ENCODE measurements around the gene PLXNA2. TPM values are rescaled to one million over a fixed set of nuclear protein-coding genes. Genes with fewer than 3 reads are reported as not detected.

Gene PLXNA2
- total and polyA plus RNA-seq, 2 of the 4 experiments (the other 2 are of a cell fraction), result 0.72 to 1.1 TPM

DNA sequence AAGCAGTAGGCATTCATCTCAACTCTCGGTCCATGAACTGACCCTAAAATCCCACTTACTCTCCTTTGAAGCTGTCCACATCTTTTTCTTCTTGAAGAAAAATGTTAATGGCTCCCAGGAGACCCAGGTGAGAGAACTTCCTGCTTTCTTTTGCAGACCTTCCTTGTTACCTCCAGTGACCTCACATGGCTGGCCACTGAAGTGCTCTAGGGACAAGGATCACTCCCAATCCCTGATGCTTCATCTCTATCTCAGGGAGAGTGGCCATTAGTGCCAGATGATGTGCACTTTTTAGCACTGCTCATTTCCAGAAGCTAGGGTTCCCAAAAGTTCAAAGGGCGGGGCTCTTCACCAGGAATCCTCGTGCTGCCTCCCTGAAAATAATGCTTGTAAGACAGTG, 16.2 kb downstream of the PLXNA2 start:
- ChIA-PET CTCF (no interaction called here), POLR2A (ENCODE audit: unreplicated experiment) (no interaction called here)
- Histone ChIP-seq H3K27me3 (ENCODE audit: control insufficient read depth, insufficient read depth, low read length) (no peaks in the 10 kb centered on the region), H4K91ac (ENCODE audit: insufficient read depth, low read depth, low read length) (no peak overlapping the region), H2BK5ac (ENCODE audit: low read depth, low read length, poor library complexity, severe bottlenecking) (no peak overlapping the region), H3K4me3 (ENCODE audit: insufficient read depth, low read depth, low read length) (no peak overlapping the region), H2AK9ac (replicated peaks; ENCODE audit: low read depth, low read length, poor library complexity) (no peak overlapping the region), H2BK20ac (ENCODE audit: low read depth, low read length) (no peak overlapping the region), H2AFZ (replicated peaks; ENCODE audit: low read length, poor library complexity) (no peak overlapping the region), H3K27ac (ENCODE audit: insufficient read depth, low read length) (no peak overlapping the region), H3K4me2 (ENCODE audit: low read depth, low read length) (no peak overlapping the region), H4K8ac (ENCODE audit: low read depth in 2 of 2, low read length in 2 of 2) (no peak overlapping the region), H2BK15ac (ENCODE audit: low read depth, low read length) (no peak overlapping the region), H3K18ac (ENCODE audit: low read depth, low read length) (no peak overlapping the region), H3K23ac (ENCODE audit: low read depth, low read length) (no peak overlapping the region), H3K9me1 (ENCODE audit: insufficient read depth, low read length) (peaks cover 14% of the 10 kb centered on the region), H3K9ac (ENCODE audit: low read depth, low read length) (no peak overlapping the region), H3K9me3 (ENCODE audit: control insufficient read depth, insufficient read depth, low read length) (no peaks in the 10 kb centered on the region), H4K20me1 (ENCODE audit: insufficient read depth, low read length) (no peaks in the 10 kb centered on the region), H3K56ac (ENCODE audit: extremely low read depth, insufficient read depth, low read length) (no peak overlapping the region), H3K4me1 (ENCODE audit: control insufficient read depth, insufficient read depth, low read length) (peaks cover 17% of the 10 kb centered on the region), H3K36me3 (ENCODE audit: control insufficient read depth, insufficient read depth, low read length) (no peaks in the 10 kb centered on the region), H3K14ac (replicated peaks; ENCODE audit: low read depth, low read length) (no peak overlapping the region), H3K79me1 (ENCODE audit: low read depth in 1 of 2, low read length in 2 of 2) (peaks cover 0 to 38% of the 10 kb centered on the region in 2 experiments; a peak in 3 of 4 replicates), H2AK5ac (ENCODE audit: low read depth, low read length) (no peak overlapping the region), H2BK120ac (ENCODE audit: low read depth, low read length) (no peak overlapping the region), H3K4ac (ENCODE audit: low read depth, low read length) (peak overlapping the region; percentile 59; the same call in 1 of the 2 replicates), H4K5ac (ENCODE audit: low read depth, low read length) (no peak overlapping the region)
- in situ Hi-C loops (cut with MboI; ENCODE audit: low sequenced_read_pairs), result no loop called here
- intact Hi-C loops (cut with micrococcal nuclease), result no loop called here
- no peak for DNase-seq
- dilution Hi-C loops (cut with HindIII; ENCODE audit: low sequenced_read_pairs, unreplicated experiment), result no loop called here
- no peak for ATAC-seq (ENCODE audit: low read depth)
- WGBS, 2 experiments (ENCODE audit: extremely low coverage in 2 of 2, insufficient read length in 1 of 2), result no CpG with 5 or more reads among the region's 3 CpGs
- no peak for TF ChIP-seq RFX5 (IDR thresholded peaks at IDR 0.05; ENCODE audit: low read depth, low read length)
- TF ChIP-seq, protein P1, sequence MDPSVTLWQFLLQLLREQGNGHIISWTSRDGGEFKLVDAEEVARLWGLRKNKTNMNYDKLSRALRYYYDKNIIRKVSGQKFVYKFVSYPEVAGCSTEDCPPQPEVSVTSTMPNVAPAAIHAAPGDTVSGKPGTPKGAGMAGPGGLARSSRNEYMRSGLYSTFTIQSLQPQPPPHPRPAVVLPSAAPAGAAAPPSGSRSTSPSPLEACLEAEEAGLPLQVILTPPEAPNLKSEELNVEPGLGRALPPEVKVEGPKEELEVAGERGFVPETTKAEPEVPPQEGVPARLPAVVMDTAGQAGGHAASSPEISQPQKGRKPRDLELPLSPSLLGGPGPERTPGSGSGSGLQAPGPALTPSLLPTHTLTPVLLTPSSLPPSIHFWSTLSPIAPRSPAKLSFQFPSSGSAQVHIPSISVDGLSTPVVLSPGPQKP (IDR thresholded peaks at IDR 0.05; ENCODE audit: borderline replicate concordance, low read depth, low read length), result no peak
- BruUV-seq (replicated peaks), result no TSS peak
